Jurkat, Clone E6-1 (cell line): ENCODE results near the gene AGAP5. TPM values are rescaled to one million over a fixed set of nuclear protein-coding genes. Genes with fewer than 3 reads are reported as not detected.
"Not testable (repeated sequence)": the region's sequence is repeated elsewhere in the genome, so short reads cannot be mapped to it uniquely, and the experiment has no call there.

Experiments used
- DNase-seq: peaks from one replicate; pipeline ENCODE4 v3.0.0-alpha.2; 2011; ENCODE audit warnings: low read depth, low spot score
- H3K4me3 ChIP-seq: 2 replicates; pipeline ENCODE4 v1.5.1; 2011; ENCODE audit warnings: mild to moderate bottlenecking, low read length, control low read depth, moderate library complexity
- polyA plus RNA-seq: library from polyadenylated mRNA; unstranded; fragments of >200 nt; gene quantifications from one replicate; pipeline ENCODE4 v1.2.1, GENCODE V29; 2012; ENCODE audit warnings: missing spikeins; ENCODE audit not compliant: insufficient read length, insufficient read depth

The AGAP5 gene
- polyA plus RNA-seq: 4.1 TPM

- H3K4me3 ChIP-seq, DNase-seq: not testable (repeated sequence)
Observed at GRCh38 chr10:73697675-73698159, at the start of gene AGAP5. Gene AGAP5, minus strand, starts transcription at chr10:73698109. Its CDS starts 354 bp downstream, at chr10:73697755.

GRCh38 chr10:73746721-73747120, 48.8 kb upstream of the AGAP5 start:
- no peak overlapping the region for H3K4me3 ChIP-seq
- no peak for DNase-seq

DNA sequence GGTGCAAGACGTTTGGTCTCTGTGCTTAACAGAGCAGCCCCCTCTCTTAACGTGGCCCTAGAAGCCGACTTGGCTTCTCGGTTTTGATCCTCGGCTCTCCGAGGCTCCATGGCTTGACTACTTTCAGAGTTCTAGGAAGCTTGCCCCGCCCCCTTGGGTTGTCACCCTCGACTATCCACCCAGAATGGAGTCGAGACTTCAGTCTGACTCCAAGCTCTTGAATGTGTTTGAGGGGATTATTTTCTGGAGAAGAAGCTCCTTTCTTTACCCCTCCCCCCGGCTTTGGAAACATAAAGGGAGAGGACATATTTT, 46.7 kb upstream of the AGAP5 start:
- H3K4me3 ChIP-seq: peak overlapping the region; percentile 77
- DNase-seq: no peak

DNA sequence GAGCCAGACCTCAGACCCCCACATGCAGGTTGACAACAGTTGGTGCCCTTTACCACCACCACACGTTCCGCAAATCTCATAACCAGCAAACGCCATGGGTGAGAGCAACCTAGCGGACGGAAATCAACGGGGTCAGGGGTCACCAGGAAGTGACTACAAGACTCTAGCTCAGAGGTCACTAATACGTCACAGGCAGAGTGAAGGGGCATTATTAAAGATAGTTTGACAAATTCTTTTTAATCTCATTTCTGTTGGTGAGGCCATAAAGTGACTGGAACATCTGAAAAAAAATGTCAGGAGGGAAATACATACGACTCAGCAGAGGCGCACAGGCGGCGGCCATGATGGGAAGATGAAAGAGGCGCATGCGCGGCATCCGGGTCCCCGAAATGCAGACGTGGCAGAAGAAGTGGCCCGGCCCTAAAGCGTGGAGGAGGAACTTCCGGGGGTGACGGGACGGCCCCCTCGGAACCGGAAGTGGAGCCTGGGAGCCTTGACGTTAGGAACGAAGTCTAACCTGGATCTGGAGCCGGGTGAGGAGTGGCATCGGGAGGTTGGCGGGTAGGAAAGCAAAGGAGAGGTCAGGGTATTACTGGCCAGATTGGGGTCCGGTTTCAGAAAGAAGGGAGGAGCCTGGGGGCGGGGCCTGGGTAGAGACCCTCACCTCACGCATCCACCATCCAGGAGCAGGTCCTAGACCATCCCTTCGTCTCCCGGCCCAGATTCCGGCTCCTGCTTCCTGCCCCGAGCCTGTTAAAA, 46.2 kb upstream of the AGAP5 start, which contains the start of gene SEC24C:
Gene SEC24C (plus strand): TSS at position 468 of the 759 bp plus-strand sequence. CDS start 2,461 bp downstream, outside the sequence.
- H3K4me3 ChIP-seq: peak within 1 kb of the TSS; percentile 77
- DNase-seq: peak; percentile 92

GRCh38 chr10:73743327-73743904, 45.5 kb upstream of the AGAP5 start:
- H3K4me3 ChIP-seq: peak overlapping the region; percentile 77
- no peak for DNase-seq

- DNase-seq: no peak
- no peak overlapping the region for H3K4me3 ChIP-seq
Observed at GRCh38 chr10:73742454-73742734, 44.5 kb upstream of the AGAP5 start.

DNA sequence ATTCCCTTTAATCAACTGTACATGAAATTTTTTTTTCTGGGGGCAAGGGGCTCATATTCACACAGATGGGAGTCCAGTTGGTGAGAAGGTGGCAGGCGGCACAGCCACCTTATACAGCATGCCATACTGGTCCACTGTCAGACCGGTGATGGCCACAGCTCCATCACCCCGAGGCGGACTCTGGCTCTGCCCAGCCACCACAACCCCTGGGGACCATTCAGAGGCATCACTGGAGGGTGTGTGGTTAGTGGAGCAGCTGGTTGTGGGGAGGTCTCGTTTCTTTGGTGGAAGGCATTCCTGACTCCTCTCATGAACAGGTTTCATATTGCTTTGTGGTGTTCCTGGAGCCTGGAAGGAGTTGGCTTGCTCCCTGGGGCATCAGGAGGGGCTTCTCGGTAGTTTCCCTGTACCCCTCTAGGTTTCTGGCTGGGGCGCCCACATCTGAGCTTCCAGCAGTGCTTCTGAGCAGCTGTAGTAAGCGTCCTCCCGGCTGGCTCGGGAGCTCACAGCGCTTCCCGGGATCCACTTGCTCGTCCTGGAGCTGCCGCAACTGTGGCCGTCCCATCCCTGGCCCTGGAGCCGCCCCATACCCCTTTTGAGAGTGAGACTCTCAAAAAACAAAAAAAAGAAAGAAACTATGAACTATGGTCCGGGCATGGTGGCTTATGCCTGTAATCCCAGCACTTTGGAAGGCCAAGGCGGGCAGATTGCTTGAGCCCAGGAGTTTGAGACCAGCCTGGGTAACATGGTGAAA, 42.8 kb upstream of the AGAP5 start:
- not testable (repeated sequence) for H3K4me3 ChIP-seq, DNase-seq

DNA sequence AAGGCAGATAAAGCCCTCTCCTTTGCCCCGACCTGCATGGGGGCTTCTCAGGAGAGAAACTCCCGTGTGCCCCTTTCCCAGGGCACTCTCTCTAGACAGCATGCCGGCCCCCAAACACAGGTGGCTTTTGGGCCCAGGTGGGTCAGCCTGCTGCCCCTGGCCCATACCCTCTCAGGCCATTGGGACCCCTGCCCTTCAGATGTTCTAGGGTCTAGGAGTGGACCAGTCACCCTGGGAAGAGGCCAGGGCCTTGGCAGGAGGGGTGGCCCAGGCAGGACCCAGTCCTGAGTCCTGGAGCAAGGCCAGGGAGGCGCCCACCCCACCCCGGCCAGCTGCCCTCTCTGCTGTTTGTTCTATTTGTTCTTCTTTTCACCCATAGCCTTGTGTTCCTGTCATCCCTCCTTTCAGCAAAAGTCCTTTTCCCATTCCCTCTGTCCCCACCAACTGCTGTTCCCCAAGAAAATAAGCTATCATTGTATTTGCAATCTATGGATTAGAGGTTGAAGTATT, 36.9 kb upstream of the AGAP5 start:
- H3K4me3 ChIP-seq: no peak overlapping the region
- no peak for DNase-seq

- H3K4me3 ChIP-seq: no peak overlapping the region
- no peak for DNase-seq
Observed at GRCh38 chr10:73734028-73734720, 36.3 kb upstream of the AGAP5 start.

- no peak overlapping the region for H3K4me3 ChIP-seq
- DNase-seq: no peak
Observed at GRCh38 chr10:73732931-73733623, 35.2 kb upstream of the AGAP5 start.

GRCh38 chr10:73732426-73732825, 34.5 kb upstream of the AGAP5 start:
- no peak for DNase-seq
- H3K4me3 ChIP-seq: no peak overlapping the region

DNA sequence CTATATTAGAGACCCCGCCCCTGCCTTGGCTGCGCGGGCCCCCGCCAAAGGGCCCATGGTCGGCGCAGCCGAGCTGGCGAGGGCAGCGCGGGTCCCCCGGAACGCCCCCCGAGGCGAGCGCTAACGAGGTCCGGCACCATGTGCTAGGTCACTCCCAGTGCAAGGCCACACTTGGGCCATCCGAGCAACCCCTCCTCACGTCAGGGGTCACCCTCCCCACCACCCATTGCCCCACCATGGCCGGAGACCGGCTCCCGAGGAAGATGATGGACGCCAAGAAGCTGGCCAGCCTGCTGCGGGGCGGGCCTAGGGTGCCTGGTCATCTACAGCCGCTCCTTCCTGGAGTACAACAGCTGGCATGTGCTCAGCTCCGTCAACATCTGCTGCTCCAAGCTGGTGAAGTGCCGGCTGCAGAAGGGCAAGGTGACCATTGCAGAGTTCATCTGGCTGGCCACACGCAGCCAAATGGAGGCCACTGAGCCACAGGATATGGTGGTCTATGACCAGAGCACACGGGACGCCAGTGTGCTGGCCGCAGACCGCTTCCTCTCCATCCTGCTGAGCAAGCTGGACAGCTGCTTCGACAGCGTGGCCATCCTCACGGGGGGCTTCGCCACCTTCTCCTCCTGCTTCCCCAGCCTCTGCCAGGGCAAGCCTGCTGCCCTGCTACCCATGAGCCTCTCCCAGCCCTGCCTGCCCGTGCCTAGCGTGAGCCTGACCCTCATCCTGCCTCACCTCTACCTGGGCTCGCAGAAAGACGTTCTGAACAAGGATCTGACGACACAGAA, 33.9 kb upstream of the AGAP5 start:
- H3K4me3 ChIP-seq: no peak overlapping the region
- DNase-seq: no peak

DNA sequence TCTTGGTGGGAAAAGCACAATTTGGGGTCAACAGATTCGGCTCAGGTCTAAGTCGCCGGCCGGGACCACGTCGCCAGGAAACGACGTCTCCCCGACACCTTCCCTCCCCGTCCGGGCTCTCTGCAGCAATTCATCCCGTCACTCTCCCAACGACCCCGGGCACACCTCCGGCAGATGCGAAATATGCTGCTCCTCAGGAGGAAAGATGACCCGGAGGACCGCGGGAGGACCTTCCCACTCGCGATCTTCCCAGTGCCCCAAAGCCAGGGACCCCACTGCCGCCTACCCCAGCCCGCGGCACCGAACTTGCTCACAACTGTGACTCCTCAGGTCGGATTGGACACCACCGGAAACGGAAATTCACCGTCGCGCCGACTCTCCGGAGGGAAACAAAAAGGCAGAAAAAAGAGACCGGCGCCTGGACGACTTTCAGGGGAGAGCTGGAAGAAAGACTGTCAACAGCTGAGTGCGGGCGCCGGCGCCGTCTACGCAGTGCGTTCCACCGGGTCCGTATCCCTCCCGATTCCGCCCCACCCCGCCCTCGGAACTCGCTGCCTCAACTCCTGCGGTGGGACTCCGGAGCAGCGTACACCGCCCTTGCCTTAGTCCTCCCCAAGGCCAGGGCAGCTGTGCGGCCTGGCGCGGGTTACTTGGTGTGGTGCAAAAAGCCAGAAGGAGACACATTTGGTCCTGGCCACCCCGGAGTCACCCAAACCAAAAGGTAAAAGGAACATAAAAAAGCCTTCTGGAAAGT, 32.4 kb upstream of the AGAP5 start:
- H3K4me3 ChIP-seq: peak overlapping the region; percentile 90
- DNase-seq: peak; percentile 89

DNA sequence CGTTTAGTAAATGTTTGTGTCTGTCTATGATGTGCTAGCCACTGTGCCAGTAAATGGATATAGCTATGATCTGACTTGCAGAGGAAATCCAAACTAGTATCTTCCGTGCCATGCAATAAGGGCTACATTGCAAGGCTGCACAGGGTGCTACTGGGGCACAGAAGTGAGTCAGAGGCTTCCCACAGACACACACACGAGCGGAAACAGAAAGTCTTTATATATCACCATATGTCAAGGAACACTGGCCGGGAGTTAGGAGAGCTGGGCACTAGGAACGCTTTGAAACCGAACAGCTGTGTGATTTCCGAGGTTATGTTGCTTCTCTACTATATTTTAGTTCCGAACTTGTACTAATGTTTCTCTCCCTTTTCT, 31.9 kb upstream of the AGAP5 start:
- H3K4me3 ChIP-seq: peak overlapping the region; percentile 90
- not testable (repeated sequence) for DNase-seq

DNA sequence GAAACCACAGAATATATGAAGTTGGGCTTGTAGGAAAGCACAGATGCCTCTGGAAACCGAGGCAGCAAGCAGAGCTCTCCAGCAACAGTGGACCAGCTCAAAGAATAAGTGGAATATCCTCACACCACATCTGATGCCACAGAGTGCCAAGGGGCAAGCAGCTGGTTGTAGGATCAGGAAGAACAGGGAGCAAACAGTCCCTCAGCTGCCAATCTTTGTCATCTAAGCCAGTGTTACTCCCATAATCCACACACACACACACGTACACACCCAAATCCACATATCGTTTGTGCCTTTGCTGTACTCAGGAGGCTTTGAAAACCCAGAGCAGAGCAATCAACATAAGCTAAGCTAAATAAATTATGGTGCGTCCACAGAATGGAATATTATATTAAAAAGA, 25.6 kb upstream of the AGAP5 start:
- no peak overlapping the region for H3K4me3 ChIP-seq
- no peak for DNase-seq

DNA sequence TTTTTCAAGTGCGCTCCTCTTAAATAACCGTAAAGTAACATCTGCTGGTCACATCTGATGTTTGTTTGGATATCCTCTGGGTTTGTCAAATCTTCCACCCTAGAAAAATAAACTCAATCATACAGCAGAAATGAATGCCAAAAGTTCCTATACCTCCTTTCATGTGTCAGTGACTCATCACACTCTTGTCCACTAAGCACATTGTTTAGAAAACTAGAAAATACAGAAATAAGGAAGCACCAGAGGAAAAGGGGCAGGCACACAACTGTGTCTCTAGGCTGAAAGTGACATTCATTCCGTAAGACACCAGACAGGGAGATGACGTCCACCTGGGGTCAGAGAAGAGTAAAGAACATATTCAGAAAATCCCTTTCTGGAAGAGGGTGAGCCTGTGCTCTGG, 22.7 kb upstream of the AGAP5 start:
- H3K4me3 ChIP-seq, DNase-seq: not testable (repeated sequence)

DNA sequence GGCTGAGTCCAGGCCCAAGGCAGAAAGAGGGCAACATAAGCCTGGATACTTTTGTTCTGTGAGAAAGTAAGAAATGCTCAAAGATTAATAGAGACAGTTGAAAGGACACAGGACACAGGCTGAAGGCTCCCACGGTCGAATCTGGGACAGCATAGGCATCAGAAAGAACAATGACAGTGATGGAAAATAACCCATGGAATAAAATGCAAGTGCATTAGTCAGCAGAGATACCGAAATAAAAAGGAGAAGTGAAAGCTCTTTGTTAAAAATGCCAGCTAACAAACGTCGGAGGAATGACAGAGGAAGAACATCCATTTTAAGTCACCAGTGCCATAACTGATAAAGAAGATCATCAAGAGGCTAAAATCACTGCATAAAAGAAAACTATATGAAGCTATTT, 19.6 kb upstream of the AGAP5 start:
- H3K4me3 ChIP-seq: no peak overlapping the region

More for the DNA sequence above, 19.6 kb upstream of the AGAP5 start:
- no peak for DNase-seq
